SW 1271 (cell line): ENCODE data around the gene XPC.
"Not testable (repeated sequence)": the region's sequence is repeated elsewhere in the genome, so short reads cannot be mapped to it uniquely, and the experiment has no call there.

Experiments
- DNase-seq, 2 experiments: peaks; one replicate each; lab custom pipeline; 2025; lab: John Stamatoyannopoulos, UW

The XPC gene

DNA sequence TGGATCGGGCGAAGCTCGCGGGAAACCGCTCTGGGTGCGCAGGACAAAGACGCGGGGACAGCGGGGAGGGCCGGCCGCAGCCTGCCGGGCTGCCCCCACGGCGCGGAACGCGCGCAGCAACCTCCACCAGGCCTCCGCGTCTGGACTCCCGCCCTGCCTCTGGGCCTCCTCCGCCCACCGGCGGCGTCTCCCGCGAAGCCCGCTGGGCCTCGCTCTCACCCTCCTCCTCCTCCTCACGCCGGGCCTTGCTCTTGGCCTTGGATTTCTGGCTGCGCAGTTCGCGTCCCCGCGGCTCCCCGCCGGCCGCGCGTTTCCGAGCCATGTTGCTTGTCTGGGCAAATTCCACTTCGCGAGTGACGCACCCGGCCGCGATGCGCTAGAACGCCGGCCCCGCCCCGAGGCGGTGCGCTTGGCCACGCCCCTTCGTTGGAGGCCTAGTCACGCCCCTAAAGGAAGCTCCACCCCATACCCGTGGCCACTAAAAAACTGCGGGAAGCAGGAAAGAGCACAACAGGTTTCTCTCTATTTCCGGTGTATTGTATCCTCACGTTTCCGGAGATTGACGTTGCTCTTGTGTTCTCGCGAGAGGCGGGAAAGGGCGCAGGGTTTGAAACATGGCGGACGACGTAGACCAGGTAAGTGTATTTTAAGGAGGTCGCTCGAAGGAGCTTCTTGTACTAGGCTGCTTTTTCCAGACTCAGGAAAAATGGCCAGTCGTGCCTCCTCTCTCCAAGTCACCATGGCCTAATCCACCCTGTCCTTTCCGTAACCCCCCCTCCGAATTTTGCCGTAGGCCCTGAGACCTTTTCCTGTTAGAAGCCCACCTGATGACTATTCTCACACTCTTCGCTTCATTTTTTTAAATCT is at the start of gene XPC, which contains the start of gene LSM3:
TSS of gene XPC (minus strand) at position 355 of the 867 bp plus-strand sequence. CDS start at position 322, 33 bp downstream.
TSS of gene LSM3 (plus strand) at position 571 of the 867 bp plus-strand sequence. CDS start at position 615, 44 bp downstream.
- DNase-seq = peak; percentile 98 to 99

DNA sequence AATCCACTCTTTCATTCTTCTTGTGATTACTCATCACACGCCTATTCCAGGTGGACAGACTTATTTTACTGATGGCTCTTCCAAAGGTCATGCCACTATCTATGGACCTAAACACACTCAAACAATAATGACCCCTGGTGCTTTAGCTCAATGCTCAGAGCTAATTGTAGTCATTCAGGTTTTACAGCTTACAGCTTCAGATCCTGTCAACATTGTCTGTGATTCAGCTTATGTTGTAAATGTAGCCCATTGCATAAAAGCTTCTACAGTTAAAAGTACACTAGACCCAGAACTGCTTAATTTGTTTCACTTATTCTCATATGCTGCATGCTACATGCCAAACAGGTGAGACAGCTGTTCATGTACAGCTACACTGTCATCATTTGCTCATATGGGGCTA is 49.5 kb upstream of the XPC start:
- DNase-seq = no peak

DNA sequence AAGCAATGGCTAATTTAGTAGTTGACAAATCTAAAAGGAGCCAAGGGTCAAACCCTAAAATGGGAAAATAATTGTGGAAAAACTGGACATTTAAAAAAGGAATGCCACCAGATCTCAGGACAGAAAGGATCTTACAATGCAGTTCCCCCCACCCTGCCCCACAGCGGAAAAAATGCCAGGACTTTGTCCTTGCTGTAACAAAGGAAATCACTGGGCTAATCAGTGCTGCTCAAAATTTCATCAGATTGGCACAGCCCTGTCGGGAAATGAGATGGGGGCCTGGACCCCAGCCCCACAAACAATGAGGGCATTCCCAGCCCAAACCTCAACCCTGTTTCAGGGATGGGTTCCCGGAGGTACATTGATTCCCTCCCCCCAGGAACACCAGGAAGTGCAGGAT is 48.0 kb upstream of the XPC start:
- not testable (repeated sequence) for DNase-seq

DNA sequence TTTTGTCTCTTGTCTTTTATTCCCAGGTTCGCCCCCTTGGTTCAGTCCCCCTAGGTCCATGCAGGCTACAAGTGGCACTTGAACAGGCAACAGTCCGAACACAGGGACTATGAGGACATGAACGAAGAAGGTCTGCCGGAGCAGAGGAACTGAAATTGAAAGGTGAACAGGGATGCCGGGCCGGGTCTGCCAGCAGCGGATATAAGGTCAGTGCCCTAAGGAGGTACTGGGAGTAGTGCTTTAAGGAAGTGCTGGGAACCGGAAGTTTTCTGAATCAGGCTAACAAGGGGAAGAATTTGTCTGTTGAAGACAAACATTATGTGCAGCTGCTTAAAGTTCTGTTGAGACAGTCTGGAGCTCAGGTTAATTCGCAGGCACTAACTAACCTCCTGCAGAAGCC is 47.0 kb upstream of the XPC start:
- no peak for DNase-seq

DNA sequence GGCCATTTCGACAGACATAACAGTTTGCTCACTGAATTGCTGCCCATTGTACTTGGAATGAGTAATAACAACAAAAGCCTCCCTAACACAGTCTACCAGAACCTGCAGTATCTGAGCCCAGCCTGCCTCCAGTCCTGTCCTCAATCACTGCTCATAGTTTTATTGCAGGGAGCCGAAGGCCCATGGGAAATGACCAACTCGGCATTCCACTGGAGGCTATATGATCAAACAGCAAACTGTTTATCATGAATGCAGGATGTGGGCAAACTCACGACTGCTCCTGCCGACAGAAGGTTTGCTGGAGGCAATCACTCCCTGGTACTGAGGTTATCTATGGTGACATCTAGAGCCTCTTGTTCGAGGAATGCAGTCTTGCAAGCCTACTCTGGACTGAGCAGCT is 46.5 kb upstream of the XPC start:
- no peak for DNase-seq

DNA sequence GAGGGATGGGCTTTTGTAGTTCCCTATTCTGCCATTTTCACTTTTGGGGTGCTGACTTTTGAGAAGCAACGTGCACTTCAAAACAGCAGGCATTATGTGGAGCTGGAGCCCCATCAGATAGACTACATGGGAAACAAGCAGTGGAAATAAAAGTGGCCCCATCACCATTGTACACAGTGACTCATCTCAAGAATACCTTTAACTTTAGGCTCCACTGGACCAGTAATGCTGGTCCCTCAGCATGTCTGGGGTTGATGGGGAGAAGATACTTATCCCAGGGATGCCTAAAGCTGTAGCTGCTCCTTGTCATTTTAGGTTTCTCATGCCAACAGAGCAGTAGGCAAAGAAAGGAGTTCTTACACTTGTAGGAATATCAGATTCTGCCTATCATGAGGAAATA is 45.2 kb upstream of the XPC start:
- DNase-seq = no peak

DNA sequence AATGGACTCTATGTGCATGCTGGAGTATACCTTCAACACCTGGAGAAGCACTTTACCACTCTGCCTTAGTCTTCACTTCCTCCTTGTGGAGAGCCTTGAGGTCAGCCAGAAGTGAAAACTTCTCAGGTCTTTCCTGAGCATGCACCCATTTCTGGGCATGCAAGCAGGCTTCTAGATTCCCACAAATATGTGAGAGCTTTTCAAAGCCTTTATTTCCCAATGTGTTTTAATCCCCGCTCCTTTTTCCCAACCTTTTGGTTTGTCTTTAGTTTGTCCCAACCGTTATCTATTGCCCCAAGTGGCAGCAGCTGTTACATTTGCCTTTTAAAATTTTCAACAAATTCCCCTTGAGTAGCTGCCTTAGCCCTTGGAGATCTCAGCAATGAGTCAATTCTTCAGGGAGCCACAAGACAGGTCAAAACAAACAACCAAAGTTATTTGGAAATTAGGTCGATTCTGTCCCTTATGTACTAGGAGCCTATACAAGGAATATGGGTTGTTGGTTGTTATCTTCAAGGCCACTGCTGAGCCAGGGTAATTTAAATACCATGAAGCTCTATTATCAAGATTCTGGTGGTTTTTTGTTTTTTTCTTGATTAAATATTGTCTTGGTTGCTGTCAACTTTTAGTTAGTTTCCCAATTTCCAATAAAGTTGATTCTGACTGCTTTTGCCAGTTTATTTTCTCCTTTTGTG is 44.6 kb upstream of the XPC start:
- no peak for DNase-seq

DNA sequence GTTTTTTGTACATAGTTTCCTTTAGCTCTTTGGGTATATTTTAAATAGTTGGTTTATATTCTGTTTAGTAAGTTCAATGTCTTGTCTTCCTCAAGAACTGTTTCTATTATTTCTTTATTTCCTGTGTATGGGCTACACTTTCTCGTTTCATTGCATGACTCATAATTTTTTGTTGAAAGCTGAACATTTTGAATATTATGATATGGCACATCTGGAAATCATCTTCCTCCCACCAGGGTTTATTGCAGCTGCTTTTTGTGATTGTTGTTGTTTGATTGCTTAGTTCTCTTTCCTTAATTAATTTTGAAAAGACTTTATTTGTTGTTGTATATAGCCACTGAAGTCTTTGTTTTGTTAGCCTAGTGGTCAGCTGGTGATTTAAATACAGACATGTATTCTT is 44.1 kb upstream of the XPC start:
- no peak for DNase-seq

DNA sequence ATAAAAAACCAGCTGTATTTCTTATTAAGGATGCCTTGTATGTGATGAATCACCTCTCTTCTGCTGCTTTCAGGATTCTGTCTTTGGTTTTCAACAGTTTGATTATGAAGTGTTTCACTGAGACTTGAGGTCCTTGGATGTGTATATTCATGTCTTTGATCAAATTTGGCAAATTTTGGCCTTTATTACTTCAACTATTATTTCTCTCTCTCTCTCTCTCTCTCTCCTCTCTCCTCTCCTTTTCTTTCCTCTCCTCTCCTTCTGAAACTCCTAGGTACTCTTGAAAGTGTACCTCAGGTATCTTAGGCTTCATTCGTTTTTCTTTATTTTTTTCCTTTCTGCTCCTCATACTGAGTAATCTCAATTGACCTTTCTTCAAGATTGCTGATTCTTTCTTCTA is 43.5 kb upstream of the XPC start:
- no peak for DNase-seq

DNA sequence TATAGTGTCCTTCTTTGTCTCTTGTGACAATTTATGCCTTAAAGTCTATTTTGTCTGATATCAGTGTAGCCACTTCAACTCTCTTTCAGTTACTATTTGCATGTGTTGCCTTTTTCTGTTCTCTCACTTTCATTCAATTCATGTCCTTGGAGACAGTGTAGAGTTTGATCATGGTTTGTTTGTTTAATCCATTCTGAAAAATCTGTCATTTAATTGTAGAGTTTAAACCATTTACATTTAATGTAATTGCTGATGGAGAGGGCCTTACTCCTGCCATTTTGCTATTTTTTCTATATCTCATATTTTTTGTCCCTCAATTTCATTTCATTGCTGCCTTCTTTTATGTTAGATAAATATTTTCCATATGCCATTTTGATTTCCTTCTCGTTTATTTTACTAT is 42.5 kb upstream of the XPC start:
- no peak for DNase-seq

DNA sequence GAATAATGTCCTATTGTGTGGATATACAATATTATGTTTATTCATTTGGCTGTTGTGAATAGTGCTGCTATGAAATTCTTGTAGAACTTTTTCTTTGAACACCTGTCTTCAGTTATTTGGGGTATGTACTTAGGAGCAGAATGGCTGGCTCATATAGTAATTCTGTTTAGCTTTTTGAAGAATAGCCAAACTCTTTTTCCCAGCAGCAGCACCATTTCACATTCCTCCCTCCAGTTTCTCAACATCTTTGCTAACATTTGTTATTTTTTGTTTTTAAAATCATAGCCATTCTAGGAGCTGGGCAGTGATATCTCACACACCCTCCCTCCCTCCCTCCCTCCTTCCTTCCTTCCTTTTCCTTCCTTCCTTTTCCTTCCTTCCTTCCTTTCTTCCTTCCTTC is 40.0 kb upstream of the XPC start:
- no peak for DNase-seq

DNA sequence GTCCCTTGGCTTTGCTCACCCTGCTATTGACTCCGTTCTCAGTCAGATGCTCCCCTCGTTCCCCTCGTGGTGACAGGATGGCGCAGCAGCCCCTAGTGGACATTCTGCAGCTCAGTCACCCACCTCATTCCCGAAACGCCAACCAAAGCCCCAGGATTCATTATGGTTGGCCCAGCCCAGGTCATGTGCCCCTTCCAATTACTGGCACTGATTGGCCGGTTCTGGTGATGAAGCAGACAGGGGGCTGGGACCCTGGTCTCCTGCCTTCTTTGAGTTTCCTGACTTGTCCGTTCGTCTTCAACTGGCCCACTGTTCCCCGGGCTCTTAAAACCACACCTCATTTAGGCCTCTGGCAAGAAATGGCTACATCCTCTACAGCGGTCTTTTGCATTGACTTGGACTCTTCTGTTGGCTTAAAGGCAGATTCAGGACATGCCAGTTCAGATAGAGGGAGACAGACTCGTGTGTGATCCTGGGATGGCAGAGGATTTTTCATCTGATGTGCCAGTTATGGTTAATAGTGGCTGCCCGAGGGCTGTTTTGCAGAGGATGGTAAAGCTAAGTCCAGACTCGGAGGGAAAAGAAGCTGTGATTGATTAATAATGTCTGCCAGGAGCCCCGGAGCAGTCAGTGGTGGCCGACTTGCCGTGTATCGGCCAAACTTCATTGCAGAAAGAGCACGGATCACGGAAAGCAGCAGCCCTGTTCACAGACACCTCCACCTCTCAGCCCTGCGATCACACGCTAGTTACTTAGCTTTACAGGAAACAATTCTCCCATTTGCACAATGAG is 38.1 kb upstream of the XPC start:
- DNase-seq = no peak

DNA sequence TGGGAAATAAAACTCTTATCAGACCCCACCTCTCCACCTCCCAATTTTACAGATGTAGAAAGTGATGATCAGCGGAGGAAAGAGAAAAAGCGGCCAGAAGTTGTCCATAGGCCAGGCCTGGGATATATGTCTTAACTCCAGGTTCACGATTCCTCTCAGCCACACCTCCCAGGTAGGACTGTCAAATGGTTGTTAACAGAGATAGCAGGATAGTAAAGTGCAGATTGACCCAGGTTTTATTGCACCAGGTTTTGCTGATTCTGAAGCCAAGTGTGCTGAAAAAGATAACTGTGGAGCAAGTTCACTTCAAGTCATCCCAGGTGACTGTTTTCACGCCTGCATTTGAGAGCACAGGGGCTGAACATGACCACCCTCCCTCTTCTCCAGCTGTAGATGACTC is 36.4 kb upstream of the XPC start:
- DNase-seq = no peak

DNA sequence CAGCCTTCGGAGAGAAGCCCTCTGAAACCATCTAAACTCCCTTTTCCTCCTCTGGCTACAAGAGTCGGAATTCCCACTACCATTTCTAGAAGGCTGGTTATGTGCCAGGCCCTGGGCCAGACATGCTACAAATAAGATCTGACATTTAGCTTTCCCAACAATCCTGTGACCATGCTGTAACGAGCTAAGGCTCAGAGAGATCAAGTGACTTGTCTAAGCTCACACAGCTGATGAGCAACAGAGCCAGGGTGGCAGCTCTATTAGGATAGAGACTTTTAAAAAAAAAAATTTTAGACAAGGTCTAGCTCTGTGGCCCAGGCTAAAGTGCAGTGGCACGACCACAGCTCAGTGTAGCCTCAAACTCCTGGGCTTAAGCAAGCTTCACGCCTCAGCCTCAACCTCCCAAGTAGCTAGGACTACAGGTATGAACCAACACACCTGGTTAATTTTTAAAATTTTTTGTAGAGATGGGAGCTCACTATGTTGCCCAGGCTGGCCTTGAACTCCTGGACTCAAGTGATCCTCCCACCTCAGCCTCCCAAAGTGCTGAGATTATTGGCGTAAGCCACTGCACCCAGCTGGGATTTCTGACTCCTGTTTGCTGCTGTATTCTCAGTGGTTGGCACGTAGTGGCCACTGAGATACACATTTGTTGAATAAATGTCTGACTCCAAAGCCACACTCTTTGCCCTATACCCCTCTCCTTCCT is 34.8 kb upstream of the XPC start:
- no peak for DNase-seq

DNA sequence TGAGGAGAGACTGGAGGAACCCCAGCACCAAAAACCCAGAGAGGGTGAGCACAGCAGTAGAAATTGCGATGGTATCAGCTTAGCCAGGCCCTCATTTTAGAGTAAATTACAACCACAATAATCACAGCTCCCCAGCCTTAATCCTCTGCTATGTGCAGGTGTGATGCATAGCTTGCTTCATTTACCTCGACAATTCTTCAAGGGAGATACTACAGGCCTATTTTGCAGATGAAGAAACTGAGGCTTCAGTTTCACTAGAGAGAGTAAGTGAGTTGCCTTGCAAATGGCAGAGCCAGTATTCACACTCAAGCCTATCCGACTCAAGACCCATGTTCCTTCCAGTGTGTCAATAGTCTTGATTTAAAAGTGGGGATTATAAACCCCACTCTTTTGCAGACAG is 33.6 kb upstream of the XPC start:
- no peak for DNase-seq

DNA sequence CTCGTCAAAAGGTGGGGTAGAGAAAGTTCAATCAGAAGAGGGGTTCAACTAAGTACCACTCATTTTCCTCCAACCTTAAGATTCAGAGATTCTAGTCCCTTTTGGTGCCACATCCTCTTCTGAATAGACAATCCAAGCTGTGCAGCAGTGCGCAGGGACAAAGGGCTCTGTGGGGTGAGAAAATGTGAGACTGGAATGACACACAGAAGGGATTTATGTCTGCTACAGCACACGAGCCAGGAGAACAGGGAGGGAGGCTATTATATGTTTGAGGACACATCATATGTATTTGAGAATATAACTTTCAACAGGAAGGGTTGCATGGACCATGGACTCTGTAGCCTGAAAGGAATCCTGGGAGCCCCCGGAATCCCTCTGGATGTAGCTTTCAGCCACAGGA is 33.2 kb upstream of the XPC start:
- no peak for DNase-seq

DNA sequence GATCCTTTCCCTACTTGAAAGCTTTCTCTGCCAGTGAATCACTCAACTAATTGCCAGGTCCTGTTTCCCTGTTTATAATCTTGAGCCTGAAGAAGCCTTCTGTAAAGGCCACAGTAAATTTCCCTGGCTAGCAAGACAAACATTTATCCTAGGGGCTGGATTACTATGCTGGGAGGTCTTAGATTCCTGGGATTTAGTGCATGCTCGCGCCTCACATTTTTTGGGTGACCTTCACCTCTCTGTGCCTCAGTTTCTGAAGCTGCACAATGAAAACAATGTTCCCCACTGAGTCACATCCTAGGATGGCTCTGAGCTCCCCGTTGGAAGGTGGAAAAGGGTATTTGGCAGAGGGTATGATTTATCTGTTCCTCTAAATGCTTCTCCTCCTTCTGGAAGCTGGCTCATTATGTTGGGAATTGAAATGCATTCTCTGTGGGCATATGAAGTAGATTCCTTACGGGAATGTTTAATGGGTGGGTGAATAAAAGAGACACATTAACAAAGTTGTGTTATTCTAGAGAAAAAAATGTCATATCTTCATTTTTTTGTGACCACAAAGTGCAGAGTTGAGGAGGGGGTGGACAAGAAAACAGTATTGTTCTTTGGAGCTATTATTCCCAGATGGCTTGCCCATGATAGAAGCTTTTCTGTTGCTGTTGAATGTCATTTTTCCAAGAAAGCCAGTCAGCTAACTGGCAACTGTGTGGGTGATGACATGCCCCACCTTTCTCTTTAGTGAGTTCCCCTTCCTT is 32.6 kb upstream of the XPC start:
- no peak for DNase-seq

DNA sequence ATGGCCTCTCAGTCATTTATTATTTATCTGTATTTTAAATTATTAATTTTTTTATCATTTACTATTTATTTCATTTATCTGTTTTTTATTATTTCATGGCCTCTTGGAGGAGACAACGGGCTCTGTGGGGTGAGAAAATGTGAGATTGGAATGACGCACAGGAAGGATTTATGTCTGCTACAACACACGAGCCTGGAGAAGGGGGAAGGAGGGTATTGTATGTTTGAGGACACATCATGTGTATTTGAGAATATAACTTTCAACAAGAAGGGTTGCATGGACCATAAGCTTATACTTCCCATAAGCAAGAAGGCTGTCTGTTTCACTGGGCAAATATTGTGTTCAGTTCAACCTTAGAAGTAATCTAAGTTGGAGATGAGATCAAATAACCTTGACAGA is 31.9 kb upstream of the XPC start:
- DNase-seq = no peak

DNA sequence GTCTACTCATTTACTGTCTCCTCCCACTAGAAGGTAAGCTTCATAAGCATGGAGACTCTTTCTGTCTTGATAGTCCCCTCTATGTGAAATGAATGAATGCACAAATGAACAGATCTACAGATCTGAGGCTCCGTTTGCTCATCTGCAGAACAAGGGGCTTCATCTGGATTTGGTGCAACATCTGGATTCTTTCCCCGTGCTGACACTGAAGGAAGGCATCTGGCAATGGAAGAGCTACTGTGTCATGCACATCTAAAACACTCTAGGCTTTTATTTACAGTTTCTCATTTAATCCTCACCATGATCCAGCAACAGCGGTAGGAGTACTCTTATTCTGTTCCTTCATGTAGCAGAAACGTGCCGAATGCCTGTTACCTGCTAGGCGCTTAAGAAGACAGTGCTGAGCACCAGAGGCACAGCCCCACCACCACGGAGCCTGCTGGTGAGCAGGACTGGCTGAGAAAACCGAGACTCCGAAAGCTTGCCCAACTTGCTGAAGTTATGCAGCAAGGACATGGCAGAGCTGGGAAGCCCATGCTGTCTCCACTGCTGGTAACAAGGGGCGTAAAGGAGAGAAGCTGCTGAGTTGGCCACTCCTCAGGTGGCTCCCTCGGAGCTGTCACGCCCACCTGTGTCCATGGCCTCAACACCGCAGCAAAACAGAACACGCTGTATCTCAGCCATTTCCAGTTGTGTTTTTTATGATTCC is 31.3 kb upstream of the XPC start:
- no peak for DNase-seq

DNA sequence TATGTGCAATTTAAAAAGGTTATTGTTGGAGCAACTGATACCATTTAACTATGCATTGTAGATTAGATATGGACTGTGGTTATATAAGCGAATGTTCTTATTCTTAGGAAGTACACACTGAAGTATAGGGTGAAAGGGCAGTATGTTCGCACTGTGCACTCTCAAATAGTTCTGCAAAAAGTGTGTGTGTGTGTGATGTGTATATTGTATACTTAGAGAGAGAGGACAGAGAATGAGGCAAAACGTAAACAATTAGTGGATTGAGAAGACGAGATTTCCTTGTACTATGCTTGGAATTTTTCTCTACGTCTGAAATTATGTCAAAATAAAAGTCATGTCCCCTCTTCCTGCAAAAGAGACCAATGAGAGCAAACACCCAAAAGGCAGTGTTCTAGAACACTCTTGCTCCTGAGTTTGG is 30.6 kb upstream of the XPC start:
- no peak for DNase-seq

DNA sequence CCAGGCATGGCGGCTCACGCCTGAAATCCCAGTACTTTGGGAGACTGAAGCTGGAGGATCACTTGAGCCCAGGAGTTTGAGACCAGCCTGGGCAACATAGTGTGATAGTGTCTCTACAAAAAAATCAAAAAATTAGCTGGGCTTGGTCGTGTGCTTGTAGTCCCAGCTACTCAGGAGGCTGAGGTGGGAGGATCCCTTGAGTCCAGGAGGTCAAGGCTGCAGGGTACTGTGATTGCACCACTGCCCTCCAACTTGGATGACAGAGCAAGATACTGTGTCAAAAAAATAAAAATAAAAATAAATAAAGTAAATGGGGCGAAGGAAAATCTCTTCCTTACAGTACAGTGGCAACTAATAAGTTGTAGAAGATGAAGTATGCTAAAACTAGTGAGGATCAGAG is 29.8 kb upstream of the XPC start:
- DNase-seq = no peak
